HG02571 (cell line): ENCODE data around the gene NFIB.

Source experiments
- ATAC-seq: cut with Tn5 transposase; IDR thresholded peaks from one replicate; pipeline ENCODE4 v1.9.1; 2021; ENCODE audit warnings: mild to moderate bottlenecking, moderate library complexity; ENCODE audit not compliant: unreplicated experiment

The NFIB gene

GRCh38 chr9:14054096-14054495, 259.8 kb downstream of the NFIB start:
- ATAC-seq: no peak

GRCh38 chr9:14052359-14052758, 261.6 kb downstream of the NFIB start:
- no peak for ATAC-seq

GRCh38 chr9:14051419-14051818, 262.5 kb downstream of the NFIB start:
- no peak for ATAC-seq

- ATAC-seq: no peak
These were observed 270.5 kb downstream of the NFIB start for GRCh38 chr9:14043483-14043882.

GRCh38 chr9:14037331-14037730, 276.6 kb downstream of the NFIB start:
- no peak for ATAC-seq

GRCh38 chr9:14033067-14033466, 280.9 kb downstream of the NFIB start:
- ATAC-seq: no peak
